A549 (cell line): ENCODE results near the gene NTM.

Experiments
- EP300 ChIP-seq, 2 experiments: fragments of >200 bp; sonication (Bioruptor Twin); formaldehyde crosslinking; IDR thresholded peaks; 2 replicates in 1 of 2; 3 replicates in 1 of 2; pipeline ENCODE4 v1.6.1; 2016 to 2017
- JUN ChIP-seq, 2 experiments: fragments of >200 bp; sonication (Bioruptor Twin); formaldehyde crosslinking; IDR thresholded peaks; 2 replicates in 1 of 2; 3 replicates in 1 of 2; pipeline ENCODE4 v1.6.1; 2016 to 2017
- RAD21 ChIP-seq, 2 experiments: fragments of >200 bp in 1 of 2; sonication (Bioruptor Twin) in 1 of 2; formaldehyde crosslinking in 1 of 2; IDR thresholded peaks in 1 of 2; conservative IDR thresholded peaks in 1 of 2; 2 replicates in 1 of 2; 3 replicates in 1 of 2; pipeline ENCODE4 v1.6.1; 2012 to 2018; ENCODE audit warnings: inconsistent platforms in 1 of 2

DNA sequence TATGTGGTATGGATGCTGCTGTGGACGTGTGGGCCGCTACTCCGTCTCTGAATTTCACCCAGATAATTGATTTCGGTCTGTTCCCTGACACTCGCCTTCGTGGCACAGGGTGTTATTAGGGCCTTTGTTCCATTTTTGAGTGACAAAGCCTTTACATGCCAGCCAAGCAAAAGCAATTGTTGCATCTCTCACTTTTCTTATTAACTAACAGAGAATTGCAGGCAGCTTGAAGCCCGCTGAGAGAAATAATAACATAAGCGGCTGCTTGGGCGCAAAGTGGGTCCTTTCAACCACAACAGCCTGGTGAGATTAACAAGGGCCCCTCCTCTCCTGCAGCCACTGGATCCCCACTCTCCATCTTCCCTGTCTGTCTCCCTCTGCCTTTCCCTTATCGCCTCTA lies 449.4 kb downstream of the NTM start:
- TF ChIP-seq EP300 (IDR thresholded peaks at IDR 0.05) (no peak), JUN (IDR thresholded peaks at IDR 0.05) (no peak), RAD21 (conservative IDR thresholded peaks at IDR 0.05 in 1 of 2, IDR thresholded peaks at IDR 0.05 in 1 of 2) (no peak)
